GM21526 (cell line): ENCODE measurements around the gene BRSK2.

Source experiments
- ATAC-seq: cut with Tn5 transposase; IDR thresholded peaks from one replicate; pipeline ENCODE4 v1.9.1; 2021; ENCODE audit warnings: moderate library complexity; ENCODE audit not compliant: unreplicated experiment, low FRiP score

Gene BRSK2

GRCh38 chr11:1447845-1448825 lies 58.4 kb downstream of the BRSK2 start:
- ATAC-seq: no peak

- ATAC-seq: no peak
These were observed 59.1 kb downstream of the BRSK2 start for GRCh38 chr11:1448882-1449281.

- no peak for ATAC-seq
These were observed 59.9 kb downstream of the BRSK2 start for GRCh38 chr11:1449490-1450243.

GRCh38 chr11:1450344-1450875 lies 60.7 kb downstream of the BRSK2 start:
- no peak for ATAC-seq

- no peak for ATAC-seq
These were observed 61.4 kb downstream of the BRSK2 start for GRCh38 chr11:1450949-1451710.

GRCh38 chr11:1451781-1452470 lies 62.2 kb downstream of the BRSK2 start:
- no peak for ATAC-seq

GRCh38 chr11:1452744-1453143 lies 63.0 kb downstream of the BRSK2 start:
- no peak for ATAC-seq

GRCh38 chr11:1453611-1454034 lies 63.9 kb downstream of the BRSK2 start:
- no peak for ATAC-seq

GRCh38 chr11:1454576-1454975 lies 64.8 kb downstream of the BRSK2 start:
- ATAC-seq: no peak

GRCh38 chr11:1455032-1455762 lies 65.5 kb downstream of the BRSK2 start:
- no peak for ATAC-seq

- ATAC-seq: no peak
These were observed 66.0 kb downstream of the BRSK2 start for GRCh38 chr11:1455763-1456060.

- ATAC-seq: no peak
These were observed 66.4 kb downstream of the BRSK2 start for GRCh38 chr11:1456176-1456575.

- ATAC-seq: no peak
These were observed 67.0 kb downstream of the BRSK2 start for GRCh38 chr11:1456596-1457325.

- ATAC-seq: no peak
These were observed 67.6 kb downstream of the BRSK2 start for GRCh38 chr11:1457326-1457680.

GRCh38 chr11:1457856-1458255 lies 68.1 kb downstream of the BRSK2 start:
- ATAC-seq: no peak

- ATAC-seq: no peak
These were observed 68.8 kb downstream of the BRSK2 start for GRCh38 chr11:1458340-1459218.

- ATAC-seq: no peak
These were observed 69.5 kb downstream of the BRSK2 start for GRCh38 chr11:1459219-1459575.

GRCh38 chr11:1459764-1460395 lies 70.1 kb downstream of the BRSK2 start:
- no peak for ATAC-seq
